NCI-H2081 treated with DMSO at 0.1 percent for 48 hours (cell line): ENCODE results near the gene ARIH1.
"Not testable (repeated sequence)": the region's sequence is repeated elsewhere in the genome, so short reads cannot be mapped to it uniquely, and the experiment has no call there.

Experiments used
- DNase-seq: peaks from one replicate; lab custom pipeline; 2025; lab: John Stamatoyannopoulos, UW

Gene ARIH1, protein sequence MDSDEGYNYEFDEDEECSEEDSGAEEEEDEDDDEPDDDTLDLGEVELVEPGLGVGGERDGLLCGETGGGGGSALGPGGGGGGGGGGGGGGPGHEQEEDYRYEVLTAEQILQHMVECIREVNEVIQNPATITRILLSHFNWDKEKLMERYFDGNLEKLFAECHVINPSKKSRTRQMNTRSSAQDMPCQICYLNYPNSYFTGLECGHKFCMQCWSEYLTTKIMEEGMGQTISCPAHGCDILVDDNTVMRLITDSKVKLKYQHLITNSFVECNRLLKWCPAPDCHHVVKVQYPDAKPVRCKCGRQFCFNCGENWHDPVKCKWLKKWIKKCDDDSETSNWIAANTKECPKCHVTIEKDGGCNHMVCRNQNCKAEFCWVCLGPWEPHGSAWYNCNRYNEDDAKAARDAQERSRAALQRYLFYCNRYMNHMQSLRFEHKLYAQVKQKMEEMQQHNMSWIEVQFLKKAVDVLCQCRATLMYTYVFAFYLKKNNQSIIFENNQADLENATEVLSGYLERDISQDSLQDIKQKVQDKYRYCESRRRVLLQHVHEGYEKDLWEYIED

DNA sequence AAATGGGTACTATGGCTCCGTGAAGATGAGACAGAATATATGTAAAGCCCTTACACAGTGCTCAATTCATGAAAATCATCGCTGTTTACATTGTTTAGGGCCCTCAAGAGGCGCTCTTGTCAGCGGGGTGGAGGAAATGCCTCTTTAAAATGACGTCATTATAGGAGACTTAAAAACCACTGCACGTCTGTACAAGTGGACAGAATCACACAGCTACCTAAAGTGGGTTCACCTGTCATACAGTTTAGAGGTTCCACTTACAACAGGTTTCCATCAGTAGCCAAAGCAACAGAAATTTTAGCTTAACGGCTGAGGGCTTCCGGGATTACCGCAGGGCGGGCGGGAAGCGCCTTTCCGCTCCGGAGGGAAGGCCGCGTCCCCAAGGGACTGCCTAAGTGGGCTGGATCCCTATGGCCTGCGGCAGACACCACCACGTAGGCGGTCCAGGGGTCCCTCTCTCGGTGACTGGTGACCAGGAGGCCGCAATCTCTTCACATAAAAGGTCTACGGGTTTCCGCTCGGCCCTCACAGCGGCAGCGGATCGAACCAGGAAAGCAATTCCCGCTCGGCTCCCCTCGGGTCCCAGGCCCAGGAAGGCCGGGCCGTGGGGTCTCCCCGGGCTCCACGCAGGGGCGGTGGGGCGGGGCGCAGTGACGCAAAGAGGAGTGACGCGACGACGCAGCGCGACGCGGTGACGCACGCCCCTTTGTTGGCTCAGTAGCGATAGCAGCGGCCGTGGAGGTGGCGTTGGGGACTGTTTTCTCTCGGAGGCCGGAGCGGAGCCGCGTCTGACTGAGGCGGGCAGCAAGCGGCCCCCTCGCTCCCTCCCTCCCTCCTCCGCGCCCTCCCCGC, at the start of gene ARIH1:
TSS of gene ARIH1 (plus strand) at position 717 of the 852 bp plus-strand sequence. CDS start 310 bp downstream, outside the sequence.
- DNase-seq, result peak; percentile 73

- DNase-seq, result no peak
Measured at GRCh38 chr15:72426753-72427152, 47.4 kb upstream of the ARIH1 start.

DNA sequence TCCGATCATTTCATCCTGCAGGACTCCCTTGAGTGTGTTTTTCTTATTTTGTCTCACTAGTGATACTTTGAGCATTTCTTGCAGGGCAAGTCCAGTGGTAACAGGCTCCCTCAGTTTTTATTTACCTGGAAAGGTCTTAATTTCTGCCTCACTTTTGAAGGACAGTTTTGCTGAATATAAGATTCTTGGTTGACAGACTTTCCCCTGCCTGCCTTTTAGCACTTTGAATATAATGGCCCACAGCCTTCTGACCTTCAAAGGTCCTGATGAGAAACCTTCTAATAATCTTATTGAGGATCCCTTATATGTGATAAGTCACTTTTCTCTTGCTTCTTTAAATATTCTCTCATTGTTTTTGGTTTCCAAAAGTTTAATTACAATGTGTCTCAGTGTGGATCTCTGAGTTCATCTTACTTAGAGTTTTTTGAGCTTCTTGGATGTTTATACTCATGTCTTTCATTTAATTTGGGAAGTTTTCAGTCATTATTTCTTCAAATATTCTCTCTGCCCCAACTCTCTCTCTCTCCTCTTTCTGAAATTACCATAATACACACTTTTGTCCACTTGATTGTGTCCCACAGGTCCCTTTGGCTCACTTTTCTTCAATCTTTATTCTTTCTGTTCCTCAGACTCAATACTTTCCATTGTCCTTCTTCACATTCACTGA, 36.3 kb upstream of the ARIH1 start:
- no peak for DNase-seq

DNA sequence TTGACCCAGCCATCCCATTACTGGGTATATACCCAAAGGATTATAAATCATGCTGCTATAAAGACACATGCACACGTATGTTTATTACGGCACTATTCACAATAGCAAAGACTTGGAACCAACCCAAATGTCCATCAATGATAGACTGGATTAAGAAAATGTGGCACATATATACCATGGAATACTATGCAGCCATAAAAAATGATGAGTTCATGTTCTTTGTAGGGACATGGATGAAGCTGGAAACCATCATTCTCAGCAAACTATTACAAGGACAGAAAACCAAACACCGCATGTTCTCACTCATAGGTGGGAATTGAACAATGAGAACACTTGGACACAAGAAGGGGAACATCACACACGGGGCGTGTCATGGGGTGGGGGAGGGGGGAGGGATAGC, 31.3 kb upstream of the ARIH1 start:
- DNase-seq, result not testable (repeated sequence)

DNA sequence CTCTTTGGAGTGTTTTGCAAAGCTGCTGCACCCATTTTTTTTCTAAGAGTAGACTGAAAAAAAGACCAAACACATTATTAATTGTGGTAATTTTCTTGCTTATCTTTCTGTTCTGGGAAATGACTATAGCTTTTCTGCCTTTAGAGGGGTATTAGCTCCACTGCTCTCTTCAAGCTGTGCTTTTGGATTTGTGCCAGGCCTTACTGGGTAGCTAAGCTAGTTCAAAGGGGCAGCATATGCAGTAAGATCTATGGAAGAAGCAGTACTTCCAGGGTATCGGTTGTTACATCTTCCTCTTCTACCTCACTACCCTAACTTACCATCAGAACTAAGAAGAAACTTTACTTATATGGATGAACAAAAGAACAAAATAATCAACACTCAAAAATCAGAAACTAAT, 28.7 kb upstream of the ARIH1 start:
- no peak for DNase-seq

DNA sequence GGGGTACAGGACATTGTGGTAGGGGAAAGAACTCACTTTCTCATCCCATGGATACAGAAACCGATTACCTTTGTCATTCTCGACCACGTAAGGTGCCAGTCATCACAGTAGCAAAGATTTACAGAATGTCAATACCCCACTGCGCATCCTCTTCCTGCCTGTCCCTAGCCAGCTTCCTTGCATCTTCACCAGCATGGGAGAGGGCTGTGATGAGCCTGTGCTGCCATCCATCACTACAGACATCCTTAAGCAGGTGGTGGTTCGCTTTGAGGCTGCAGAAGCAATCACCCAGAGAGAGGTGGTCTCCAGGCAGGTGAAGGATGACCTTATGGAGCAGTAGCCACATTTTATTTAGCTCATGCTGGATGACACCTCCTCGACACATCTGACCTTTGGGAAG, 23.3 kb upstream of the ARIH1 start:
- no peak for DNase-seq

DNA sequence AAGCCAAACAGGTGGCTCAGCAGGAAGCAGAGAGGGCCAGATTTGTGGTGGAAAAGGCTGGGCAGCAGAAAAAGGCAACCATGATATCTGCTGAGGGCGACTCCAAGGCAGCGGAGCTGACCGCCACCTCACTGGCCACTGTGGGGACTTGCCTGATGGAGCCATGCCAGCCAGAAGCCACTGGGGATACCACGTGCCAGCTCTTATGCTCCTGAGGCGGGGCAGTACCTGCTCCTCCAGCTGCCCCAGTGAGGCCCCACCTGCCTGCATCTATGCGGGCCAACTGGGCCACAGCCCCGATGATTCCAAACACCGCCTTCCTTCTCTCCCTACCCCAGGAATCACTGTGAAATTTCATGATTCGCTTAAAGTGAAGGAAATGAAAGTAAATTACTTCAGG, 22.9 kb upstream of the ARIH1 start:
- no peak for DNase-seq

GRCh38 chr15:72456684-72457083, 17.4 kb upstream of the ARIH1 start:
- no peak for DNase-seq

DNA sequence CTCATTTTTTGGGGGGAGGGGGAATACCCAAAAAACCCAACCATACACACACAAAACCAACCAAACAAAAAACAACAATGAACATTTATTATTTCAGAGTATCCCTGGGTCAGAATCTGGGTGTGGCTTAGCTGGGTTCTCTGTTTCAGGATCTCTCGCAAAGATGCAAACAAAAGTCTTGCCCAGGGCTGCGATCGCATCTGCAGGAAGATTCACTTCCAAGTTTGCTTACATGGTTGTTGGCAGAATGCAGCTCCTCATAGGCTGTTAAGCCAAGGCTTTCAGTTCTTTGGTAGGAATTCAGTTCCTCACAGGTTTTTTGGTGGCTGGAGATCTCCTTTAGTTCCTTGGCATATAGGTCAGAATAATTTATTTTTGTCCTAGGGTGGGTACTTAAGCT, 13.7 kb upstream of the ARIH1 start:
- no peak for DNase-seq

GRCh38 chr15:72463702-72464101, 10.4 kb upstream of the ARIH1 start:
- DNase-seq, result no peak

DNA sequence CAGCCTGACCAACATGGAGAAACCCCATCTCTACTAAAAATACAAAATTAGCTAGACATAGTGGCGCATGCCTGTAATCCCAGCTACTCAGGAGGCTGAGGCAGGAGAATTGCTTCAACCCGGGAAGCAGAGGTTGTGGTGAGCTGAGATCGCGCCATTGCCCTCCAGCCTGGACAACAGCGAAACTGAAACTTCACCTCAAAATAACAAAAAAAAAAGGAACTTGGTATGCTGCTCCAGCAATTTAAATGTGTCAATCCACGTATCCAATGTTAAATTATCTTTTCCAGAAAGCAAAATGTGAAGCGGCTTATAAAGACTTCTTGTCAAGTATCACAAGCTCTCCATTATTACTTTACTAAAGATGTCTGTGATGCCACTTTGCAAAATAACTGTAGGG, 9.9 kb upstream of the ARIH1 start:
- no peak for DNase-seq

DNA sequence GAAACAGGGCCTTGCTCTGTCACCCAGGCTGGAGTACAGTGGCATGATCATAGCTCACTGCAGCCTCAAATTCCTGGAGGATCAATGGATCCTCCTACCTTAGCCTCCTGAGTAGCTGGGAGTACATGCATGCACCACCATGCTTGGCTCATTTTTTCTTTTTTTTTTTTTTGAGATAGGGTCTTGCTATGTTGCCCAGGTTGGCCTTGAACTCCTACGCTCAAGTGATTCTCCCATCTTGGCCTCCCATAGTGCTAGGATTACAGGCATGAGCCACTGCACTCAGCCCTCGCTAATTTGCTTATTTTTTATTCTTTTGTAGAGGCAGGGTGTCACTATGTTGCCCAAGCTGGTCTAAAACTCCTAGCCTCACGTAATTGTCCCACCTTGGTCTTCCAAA, 6.0 kb upstream of the ARIH1 start:
- no peak for DNase-seq

DNA sequence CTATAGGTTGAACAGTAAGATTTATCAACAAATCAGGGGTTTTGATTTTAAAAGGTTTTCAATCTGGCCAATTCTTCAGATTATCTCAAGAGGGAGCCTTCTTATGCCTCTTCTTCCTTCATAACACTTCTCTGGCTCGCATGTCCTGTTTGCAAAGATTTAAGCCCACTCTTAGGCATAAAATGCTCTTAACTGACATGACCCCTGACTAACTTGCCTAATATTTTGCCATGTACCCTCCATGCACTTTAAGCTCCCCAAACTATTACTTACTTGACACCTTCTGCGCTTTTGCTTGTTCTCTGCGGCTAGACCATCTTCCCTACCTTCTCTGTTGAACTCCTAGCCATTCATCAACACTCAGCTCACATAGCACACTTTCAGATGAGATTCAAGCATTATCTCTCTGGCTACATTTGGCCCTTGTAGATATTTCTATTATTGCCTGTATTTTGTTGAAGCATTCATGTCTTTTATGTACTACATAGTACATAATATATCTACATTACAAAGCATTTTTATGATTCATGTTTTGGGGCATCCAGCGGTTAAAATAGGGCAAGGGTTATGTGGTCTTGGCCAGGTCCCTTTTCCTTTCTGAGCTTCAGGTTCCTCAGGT, 1.0 kb upstream of the ARIH1 start:
- no peak for DNase-seq

DNA sequence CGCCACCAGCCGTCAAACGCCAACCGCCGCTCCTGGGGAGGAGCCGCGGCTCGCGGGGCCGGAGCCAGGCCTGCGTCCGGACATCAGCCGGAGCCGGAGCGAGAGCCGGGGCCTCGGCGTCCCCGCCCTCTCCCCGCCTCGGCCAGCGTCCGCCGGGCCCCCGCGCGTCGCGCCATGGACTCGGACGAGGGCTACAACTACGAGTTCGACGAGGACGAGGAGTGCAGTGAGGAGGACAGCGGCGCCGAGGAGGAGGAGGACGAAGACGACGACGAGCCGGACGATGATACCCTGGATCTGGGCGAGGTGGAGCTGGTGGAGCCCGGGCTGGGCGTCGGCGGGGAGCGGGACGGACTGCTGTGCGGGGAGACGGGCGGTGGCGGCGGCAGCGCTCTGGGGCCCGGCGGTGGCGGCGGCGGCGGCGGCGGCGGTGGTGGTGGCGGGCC, 359 bp downstream of the ARIH1 start:
- no peak for DNase-seq

GRCh38 chr15:72474912-72475628, 940 bp downstream of the ARIH1 start:
- no peak for DNase-seq

- no peak for DNase-seq
Measured at GRCh38 chr15:72475674-72476073, 1.5 kb downstream of the ARIH1 start.

DNA sequence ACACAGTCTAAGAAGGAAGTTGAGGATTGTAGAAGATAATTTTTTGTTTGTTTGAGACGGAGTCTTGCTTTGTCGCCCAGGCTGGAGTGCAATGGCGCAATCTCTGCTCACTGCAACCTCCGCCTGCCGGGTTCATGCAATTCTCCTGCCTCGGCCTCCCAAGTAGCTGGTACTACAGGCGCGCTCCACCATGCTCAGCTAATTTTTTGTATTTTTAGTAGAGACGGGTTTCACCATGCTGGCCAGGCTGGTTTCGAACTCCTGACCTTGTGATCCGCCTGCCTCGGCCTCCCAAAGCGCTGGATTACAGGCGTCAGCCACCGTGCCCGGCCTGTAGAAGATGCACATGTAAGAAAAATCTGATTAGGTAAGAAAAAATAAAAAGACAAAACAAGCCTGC, 2.2 kb downstream of the ARIH1 start:
- not testable (repeated sequence) for DNase-seq

GRCh38 chr15:72481015-72481659, 7.0 kb downstream of the ARIH1 start:
- DNase-seq, result no peak

- DNase-seq, result no peak
Measured at GRCh38 chr15:72482275-72482674, 8.1 kb downstream of the ARIH1 start.

GRCh38 chr15:72483279-72483678, 9.1 kb downstream of the ARIH1 start:
- no peak for DNase-seq

DNA sequence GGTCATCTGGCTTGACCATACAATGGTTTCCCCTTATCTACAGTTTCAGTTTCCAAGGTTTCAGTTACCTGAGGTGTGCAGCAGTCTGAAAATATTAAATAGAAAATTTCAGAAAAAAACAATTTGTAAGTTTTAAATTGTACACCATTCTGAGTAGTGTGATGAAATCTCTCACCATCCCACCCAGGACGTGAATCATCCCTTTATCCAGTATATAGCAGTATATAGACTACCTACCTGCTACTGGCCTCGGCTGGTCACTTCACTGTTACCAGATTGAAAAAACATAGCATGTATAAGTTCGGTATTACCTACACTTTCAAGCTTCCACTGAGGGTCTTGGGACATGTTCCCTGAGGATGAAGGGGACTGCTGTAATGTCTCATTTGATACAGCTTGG, 12.0 kb downstream of the ARIH1 start:
- DNase-seq, result no peak
